TTC549 (cell line): ENCODE results near the gene DMP1.

Experiments used
- FAIRE-seq: peaks from 2 replicates; lab custom pipeline; 2012; peaks lifted over from hg19 to GRCh38; lab: Jason Lieb, UNC

The DMP1 gene

DNA sequence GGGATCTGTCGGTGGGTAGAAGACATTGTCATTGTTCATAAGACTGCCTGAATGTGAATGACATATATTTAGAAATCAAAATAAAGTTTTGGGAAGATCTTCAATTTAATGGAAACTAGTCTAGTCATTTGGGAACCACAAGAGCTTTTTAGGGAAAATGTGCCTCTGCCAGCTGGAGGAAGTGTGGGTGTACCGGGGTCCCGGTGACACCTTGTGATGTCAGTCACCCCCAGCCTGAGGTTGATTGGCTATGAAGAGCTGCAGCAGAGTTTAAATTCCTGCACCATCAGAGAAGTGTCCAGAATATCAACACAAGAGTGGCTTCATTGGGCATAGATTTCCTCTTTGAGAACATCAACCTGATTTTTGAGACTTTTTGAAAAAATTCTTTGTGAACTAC is at the start of gene DMP1:
DMP1 (plus strand) TSS at position 301 of the 400 bp plus-strand sequence. CDS start 6,213 bp downstream, outside the sequence.
- FAIRE-seq = no peak

DNA sequence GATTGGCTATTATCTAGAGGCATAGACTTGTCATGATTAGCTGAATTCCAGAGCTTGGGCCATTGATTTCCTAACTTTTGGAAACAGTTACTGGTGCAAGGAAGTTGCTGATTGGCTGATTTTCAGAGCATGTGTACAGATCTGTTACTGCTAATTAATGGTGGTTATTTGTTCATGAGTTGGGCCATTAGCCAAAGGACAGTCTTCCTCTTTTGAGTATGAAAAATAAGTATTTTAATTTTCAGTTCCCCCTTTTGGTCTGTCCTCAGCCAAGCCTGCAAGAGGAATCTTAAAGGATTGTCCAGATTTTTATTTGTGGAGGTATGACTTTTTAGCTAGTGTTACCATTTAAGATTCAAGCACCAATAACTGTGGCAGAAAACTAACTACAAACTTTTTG is 48.7 kb upstream of the DMP1 start:
- FAIRE-seq = no peak

DNA sequence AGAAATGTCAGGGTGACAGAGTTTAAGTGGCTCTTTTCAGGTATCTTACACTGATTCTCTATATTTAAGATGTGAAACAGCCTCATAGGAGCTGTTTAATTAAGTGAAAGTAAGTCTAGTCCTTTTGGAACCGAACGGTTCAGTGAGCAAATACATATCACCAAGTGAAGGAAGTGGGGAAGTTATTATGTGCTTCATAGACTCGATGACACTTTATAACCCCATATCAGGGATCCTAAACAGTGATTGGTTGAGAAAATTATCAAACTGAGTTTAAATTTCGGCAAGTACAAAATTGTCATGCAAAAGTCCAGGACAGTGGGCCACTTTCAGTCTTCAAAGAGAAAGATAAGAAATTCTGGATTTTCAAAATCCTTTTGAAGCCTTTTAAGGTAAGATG is 41.9 kb upstream of the DMP1 start, which contains the start of gene DSPP:
DSPP (plus strand) TSS at position 301 of the 400 bp plus-strand sequence. CDS start 2,380 bp downstream, outside the sequence.
- FAIRE-seq = no peak

GRCh38 chr4:87614292-87614890 is 35.7 kb upstream of the DMP1 start:
- FAIRE-seq = no peak

- FAIRE-seq = no peak
These were observed 33.8 kb upstream of the DMP1 start for GRCh38 chr4:87616268-87616667.

- FAIRE-seq = no peak
These were observed 30.0 kb upstream of the DMP1 start for GRCh38 chr4:87620086-87620485.

DNA sequence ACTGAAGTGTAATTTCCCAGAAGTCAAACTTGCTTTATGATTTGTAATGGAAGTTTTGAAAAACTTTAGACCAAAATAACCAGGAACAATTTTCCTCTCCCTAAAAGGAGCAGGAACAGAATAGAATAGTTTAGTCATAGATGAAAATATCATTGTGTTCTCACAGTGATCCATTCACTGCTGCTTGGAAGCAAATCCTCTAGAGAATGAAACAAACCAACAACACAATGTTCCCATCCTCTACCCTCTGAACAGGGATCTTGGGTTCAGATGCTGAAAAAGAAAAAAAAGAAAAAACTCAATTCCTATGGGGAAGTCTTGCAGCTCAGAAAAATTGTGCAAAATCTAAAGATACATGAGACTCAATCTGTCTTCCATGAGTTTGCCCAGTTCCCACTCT is 29.6 kb upstream of the DMP1 start:
- no peak for FAIRE-seq

- no peak for FAIRE-seq
These were observed 27.8 kb upstream of the DMP1 start for GRCh38 chr4:87622303-87622702.

DNA sequence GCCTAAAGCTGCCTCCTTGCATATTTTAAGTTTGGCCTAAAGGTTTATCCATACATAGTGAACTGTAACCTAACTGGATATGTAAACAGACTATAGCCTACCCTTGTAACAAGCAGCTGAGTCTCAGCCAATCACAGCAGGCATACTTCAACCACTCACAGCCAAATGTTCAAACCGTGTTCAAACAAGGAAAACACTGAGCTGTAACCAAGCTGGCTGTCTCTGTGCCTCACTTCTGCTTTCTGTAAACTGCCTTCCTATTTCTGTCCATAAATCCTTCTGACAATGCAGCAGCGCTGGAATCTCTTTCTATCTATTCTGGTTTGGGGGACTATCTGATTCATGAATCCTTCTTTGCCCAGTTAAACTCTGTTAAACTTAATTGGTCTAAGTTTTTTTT is 25.4 kb upstream of the DMP1 start:
- FAIRE-seq = no peak

DNA sequence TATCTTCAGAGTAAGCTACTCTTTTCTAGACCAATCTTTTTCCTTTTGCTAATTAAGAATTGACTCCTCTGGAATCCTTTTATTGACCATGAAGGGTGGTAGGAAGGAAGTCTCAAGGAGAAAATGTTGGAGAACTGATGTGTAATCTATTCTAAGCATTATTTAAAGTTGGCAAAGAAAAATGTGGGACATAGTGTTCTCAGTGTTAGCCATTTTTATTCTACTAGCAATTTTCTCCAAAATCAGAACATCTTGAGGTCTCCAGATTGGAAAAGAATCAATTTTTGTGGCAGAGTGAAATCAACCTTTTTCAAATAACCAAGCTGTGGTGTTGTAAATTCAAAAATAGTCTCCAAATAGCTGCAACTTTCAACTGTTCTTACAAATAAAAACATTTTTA is 18.4 kb upstream of the DMP1 start:
- no peak for FAIRE-seq

- FAIRE-seq = no peak
These were observed 17.6 kb upstream of the DMP1 start for GRCh38 chr4:87632469-87632868.

GRCh38 chr4:87633243-87633642 is 16.8 kb upstream of the DMP1 start:
- no peak for FAIRE-seq

DNA sequence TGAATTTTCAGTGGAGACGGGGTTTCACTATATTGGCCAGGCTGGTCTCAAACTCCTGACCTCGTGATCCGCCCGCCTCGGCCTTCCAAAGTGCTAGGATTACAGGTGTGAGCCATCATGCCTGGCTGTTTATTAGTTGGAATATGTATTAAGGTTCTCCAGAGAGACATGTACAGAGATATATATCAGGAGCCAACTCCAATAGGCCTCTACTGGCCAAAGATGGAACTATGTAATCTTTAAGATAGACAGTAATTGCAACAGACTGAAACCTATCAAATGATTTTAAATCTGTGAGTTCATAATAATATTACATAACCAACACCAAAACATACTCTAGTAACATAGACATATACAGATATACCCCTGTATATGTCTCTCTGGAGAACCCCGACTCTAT is 5.8 kb upstream of the DMP1 start:
- no peak for FAIRE-seq

DNA sequence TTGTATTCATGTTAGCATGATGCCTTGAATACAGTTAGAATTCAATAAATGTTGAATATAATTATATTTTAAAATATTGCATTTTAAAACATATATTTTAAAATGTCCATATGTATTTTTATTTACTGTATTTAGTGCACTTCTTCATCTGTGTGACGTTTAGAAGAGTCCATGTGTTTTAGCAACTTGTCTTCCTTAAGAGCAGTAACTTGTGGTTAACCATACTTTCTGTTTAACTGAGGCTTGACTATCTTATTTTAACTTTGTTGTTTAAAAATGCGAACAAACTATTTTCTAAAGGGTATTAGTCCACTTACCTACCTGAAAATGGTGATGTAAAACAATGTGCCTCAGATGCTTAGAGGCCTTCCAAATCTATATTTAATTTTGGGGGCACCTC is 858 bp downstream of the DMP1 start:
- FAIRE-seq = no peak

- no peak for FAIRE-seq
These were observed 1.9 kb downstream of the DMP1 start for GRCh38 chr4:87651941-87652340.

DNA sequence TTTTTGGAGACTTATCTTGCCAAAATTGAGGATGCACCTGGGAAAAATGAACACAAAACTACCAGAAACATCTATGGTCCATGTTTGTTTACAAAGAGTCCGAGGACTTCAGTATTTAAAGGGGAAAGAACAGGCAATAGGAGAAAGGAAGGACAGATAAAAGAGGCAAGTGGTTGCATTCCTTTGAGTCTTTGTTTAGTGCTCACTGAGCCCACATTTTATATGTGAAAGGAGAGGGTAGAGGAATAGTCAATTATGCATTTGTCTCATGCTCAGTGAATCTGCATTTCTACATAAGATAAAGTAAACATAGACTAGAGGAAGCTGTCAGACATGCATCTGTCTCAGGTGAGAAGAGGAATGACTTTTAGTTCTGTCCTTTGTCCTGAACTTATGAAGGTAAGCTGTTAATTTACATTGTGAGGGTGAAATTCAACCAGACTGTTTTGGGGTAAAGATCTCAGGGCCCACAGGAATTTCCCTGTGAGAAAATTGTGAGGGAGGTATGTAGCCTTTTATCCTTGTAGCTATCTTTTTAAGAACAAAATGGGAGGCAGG is 4.5 kb downstream of the DMP1 start:
- no peak for FAIRE-seq

GRCh38 chr4:87657525-87657924 is 7.4 kb downstream of the DMP1 start:
- no peak for FAIRE-seq

GRCh38 chr4:87659247-87659931 is 9.3 kb downstream of the DMP1 start:
- no peak for FAIRE-seq

DNA sequence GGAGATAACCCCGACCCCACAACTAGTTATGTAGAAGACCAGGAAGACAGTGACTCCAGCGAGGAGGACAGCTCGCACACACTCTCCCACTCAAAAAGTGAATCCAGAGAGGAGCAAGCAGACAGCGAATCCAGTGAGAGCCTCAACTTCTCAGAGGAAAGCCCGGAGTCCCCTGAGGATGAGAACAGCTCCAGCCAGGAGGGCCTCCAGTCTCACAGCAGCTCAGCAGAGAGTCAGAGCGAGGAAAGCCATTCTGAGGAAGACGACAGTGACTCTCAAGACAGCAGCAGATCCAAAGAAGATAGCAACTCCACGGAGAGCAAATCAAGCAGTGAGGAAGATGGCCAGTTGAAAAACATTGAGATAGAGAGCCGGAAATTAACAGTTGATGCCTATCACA is 12.8 kb downstream of the DMP1 start:
- FAIRE-seq = no peak

GRCh38 chr4:87669373-87669772 is 19.3 kb downstream of the DMP1 start:
- FAIRE-seq = no peak

GRCh38 chr4:87677731-87678130 is 27.7 kb downstream of the DMP1 start:
- no peak for FAIRE-seq

DNA sequence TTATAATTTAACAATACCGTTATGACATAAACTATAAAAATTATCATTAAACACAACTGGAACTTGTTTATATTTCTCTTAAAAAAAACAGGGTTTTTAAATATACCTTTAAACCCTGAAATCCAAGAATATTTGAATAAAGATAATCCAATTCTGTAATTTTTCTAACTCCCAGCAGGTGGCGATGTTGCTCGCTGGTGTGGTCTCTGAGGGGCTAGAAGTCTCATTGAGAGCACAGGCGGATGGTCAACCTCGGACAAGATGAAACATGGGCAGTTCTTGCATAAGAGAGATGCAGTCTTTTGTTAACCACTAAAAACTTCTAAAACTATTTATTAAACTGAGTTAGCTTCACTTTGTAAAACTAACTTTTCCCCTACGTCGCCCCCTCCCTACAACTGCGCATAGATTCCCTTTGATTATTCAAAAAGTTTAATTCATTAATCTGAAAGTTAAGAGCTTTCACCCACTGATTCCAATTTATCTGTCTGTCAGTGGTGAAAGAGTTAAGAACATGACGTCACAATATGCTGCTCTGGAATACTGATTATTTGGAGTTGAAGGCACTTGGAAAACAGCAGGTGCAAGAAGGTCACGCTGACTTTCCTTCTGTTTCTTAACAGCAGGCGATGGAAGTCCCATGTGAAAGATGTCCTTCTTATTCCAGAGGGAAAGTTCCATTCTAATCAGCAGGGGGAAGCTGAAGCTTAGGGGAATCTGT is 29.5 kb downstream of the DMP1 start:
- peak; percentile 86 for FAIRE-seq

DNA sequence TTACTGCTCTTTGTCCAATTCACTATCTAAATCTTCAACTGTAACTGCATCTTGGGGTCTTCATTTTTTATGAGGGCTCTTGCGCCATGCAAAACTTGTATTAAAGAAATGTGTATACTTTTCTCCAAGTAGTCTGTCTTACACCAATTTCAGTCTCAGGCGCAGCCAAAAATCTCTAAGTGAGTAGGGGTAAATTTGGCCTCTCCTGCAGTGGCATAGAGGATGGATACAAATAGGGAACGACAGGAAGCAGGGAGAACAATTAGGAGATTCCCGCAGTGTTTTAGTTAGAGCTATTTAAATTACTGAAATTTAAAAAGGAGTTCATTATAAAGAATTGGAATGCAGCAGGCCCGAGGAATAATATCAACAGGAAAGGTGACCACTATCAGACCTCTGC is 30.2 kb downstream of the DMP1 start:
- no peak for FAIRE-seq
